NCI-H187 (cell line): Measurements from ENCODE around the gene KIF15.
"Not testable (repeated sequence)": the region's sequence is repeated elsewhere in the genome, so short reads cannot be mapped to it uniquely, and the experiment has no call there.

ENCODE experiments used
- DNase-seq, 2 experiments: peaks; one replicate each; lab custom pipeline; 2025; lab: John Stamatoyannopoulos, UW

KIF15 gene

GRCh38 chr3:44761424-44762169 is at the start of gene KIF15, which contains the start of gene KIAA1143:
KIF15 (plus strand) TSS chr3:44761794; CDS start chr3:44761866, 72 bp downstream.
KIAA1143 (minus strand) TSS chr3:44761619; CDS start chr3:44761602, 17 bp downstream.
- peak; percentile 84 to 85 for DNase-seq

- DNase-seq: peak in 1 of 2 experiments; percentile 8
Observed at GRCh38 chr3:44712455-44713075, 49.0 kb upstream of the KIF15 start, which contains the start of gene ZNF502. ZNF502 (plus strand) TSS chr3:44712660; CDS start chr3:44720262, 7,602 bp downstream.

DNA sequence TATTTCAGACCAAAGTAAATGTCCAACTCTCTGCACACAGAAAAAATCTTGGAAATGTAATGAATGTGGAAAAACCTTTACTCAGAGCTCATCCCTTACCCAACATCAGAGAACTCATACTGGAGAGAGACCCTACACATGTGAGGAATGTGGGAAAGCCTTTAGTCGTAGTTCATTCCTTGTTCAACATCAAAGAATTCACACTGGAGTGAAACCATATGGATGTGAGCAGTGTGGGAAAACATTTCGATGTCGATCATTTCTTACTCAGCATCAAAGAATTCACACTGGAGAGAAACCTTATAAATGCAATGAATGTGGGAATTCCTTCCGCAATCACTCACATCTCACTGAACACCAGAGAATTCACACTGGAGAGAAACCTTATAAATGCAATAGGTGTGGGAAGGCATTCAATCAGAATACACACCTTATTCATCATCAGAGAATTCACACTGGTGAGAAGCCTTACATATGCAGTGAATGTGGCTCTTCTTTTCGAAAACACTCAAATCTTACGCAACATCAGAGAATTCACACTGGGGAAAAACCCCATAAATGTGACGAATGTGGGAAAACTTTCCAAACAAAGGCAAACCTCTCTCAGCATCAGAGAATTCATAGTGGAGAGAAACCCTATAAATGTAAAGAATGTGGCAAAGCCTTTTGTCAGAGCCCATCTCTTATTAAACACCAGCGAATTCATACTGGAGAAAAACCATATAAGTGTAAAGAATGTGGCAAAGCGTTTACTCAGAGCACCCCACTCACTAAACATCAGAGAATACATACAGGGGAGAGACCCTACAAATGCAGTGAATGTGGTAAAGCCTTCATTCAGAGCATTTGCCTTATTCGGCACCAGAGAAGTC is 40.1 kb upstream of the KIF15 start:
- DNase-seq: no peak

DNA sequence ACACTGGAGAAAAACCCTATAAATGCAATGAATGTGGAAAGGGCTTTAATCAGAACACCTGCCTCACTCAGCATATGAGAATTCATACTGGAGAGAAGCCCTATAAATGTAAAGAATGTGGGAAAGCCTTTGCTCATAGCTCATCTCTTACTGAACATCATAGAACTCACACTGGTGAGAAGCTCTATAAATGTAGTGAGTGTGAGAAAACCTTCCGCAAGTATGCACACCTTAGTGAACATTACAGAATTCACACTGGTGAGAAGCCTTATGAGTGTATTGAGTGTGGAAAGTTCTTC is 39.5 kb upstream of the KIF15 start:
- DNase-seq: no peak

DNA sequence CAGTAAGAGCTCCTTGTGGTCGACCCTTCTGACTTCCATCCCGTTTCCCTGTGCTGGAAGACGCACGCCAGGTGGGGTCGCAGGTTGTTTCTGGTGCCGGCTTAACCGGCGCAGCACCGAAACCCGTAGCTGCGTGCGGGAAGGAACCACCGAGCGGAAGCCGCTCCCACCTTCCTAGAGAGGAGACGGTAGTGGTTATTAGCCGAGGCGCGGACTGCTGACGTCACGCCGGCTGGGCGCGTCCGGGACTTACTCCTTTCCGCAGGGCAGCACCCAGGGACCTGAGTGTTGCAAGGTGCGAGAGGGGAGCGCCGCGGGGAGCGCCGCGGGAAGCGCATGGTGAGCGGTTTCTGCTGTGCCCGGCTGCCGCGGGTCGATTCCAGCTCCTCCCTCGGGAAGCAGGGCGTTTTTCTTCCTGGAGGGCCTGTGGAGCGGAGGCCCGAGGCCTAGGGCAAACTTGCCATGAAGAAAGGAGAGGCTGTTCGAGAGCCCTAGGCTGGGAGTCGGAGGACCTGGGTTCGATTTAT is 32.1 kb upstream of the KIF15 start, which contains the start of gene ZNF501:
Gene ZNF501 (plus strand): TSS at position 252 of the 527 bp plus-strand sequence. CDS start 4,787 bp downstream, outside the sequence.
- DNase-seq: peak; percentile 67 to 75

DNA sequence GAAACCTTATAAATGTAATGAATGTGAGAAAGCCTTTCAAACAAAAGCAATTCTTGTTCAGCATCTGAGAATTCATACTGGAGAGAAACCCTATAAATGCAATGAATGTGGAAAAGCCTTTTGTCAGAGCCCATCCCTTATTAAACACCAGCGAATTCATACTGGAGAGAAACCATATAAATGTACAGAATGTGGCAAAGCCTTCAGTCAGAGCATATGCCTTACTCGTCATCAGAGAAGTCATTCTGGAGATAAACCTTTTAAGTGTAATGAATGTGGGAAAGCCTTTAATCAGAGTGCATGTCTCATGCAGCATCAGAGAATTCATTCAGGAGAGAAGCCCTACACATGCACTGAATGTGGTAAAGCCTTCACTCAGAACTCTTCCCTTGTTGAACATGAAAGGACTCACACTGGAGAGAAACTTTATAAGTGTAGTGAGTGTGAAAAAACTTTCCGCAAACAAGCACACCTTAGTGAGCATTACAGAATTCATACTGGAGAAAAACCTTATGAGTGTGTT is 26.9 kb upstream of the KIF15 start:
- no peak for DNase-seq

DNA sequence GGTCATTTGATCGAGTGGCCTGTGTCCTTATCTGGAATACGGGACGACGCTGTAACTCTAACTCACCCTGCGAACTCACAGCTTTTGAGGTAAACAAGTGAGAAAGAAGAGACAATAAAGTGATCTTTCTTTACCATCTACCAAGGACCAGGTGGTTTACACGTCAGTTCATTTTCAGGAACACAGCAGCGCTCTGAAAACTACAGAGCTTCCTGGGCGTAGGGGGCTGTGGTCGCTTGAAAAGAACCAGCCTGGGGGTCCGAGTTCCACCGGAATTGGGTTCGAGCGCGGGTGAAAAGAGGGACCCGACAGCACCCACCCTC is 532 bp upstream of the KIF15 start:
- no peak for DNase-seq

DNA sequence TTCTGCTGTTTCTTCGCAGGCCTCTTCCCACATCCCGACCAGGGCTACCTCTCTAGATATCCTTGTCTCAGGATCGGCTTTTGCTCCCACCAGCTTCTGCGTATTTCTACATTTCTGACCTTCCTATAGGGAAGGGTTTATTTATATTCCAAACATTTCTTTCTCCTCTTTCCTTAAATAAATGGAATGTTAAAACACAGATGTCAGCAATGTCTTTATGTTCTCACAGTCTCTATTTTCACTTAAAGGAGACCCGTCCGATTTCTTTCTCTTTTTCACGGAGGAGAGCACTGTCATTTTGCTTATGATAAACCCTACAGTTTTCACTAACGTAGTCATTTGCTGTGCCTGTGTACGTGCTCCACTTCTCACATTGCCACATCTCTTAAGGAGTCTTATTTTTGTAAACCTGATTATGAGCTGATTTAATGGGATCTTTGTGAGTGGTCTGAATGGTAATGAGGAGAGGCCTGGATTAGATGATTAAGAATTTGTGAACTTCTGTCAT is 630 bp downstream of the KIF15 start:
- no peak for DNase-seq

DNA sequence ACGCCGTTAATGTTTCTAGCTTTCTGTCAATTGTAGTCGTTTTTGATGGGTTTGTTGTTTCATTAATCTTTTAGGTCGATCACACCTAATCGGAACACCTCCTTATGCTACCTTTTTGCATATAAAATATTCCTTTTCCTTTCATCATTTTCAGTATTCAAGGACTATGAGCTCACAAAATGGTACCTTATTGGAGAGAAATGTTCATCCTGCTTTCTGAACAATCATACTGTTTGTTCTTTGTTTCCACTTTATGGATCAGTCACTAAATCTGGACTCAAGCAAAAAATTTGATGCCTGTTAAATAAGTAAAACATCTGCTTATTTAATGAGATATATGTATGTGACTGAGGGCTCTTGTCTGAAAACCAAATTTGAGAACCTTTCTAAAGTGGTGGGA is 1.1 kb downstream of the KIF15 start:
- no peak for DNase-seq

- no peak for DNase-seq
Observed at GRCh38 chr3:44764248-44764647, 2.7 kb downstream of the KIF15 start.

DNA sequence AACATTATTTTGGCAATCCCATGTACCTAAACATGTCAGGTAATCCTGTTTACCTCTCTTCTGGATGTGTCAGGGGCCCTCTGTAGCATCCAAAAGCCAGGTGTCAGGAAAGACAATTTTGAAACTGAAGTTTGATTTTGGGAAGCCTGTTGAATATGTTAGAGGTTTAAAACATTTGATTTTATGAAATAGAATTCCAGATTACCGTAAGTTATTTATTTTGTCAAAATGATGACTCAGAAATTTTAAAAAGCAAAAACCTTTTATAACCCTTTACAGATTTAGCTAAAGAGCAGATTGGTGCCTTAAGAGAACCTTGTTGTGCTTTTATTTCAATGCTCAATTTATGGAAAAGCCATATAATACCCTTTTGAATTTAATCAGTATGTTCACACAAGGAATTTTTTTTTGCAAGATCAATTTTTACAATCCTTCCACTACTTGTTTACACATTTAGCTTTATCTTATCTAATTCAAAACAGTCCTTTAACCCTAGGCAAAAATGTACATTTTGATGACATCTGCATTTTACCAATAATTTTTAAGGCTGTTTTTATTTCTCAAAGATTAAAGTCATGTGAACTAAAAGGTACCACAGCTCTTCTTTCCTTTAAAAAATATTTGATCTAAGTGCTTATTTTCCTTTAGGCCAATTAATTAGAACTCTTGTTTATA is 10.0 kb downstream of the KIF15 start:
- no peak for DNase-seq

DNA sequence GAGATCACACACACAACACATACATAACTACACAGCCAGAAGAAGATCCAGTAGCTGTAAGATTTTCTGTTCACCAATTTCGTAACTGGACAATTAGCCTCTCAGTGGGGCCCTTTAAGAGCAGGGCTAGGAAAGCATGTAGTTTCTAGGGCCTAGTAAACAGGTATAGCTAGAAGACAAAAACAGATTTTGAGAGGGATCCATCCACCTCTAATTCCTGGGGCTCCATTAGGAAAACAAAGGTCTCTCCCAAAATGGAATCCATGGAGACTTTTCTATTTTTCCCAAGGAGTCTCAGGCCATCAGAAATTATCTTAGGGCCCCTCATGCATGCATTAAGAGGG is 10.5 kb downstream of the KIF15 start:
- no peak for DNase-seq

DNA sequence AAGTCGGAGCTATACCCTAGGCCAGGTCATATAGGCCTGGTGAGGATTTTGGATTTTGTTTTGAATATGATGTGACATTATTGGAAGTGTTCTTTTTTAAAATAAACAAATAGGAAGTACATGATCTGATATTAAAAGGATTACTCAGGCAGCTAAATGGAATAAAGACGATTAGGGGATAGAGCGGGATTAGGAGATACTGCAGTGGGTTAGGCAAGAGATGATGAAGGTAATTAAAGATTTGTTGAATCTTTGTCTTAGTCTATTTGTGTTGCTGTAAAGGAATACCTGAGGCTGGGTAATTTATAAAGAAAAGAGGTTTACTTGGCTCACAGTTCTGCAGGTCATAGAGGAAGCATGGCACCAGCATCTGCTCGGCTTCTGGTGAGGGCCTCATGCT is 21.3 kb downstream of the KIF15 start:
- no peak for DNase-seq

DNA sequence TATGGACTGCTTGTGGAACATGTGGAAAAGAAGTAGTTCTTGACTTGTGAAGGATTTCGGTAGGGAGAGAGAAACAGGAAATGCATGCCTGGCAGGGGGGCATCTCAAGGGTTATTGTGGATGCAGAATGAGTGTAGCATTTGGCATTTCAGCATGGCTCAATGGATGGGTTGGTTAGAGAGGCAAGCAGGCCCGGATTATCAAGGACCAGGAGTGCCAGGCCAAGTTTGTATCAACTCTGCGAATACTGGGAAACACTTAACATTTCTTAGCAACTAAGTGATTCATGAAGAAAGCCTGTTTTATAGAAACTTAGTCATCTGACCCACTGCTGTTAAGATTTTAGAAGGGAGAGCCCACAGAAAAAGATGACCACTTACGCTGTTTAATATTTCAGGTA is 33.6 kb downstream of the KIF15 start:
- DNase-seq: no peak

- DNase-seq: no peak
Observed at GRCh38 chr3:44802011-44802410, 40.4 kb downstream of the KIF15 start.

DNA sequence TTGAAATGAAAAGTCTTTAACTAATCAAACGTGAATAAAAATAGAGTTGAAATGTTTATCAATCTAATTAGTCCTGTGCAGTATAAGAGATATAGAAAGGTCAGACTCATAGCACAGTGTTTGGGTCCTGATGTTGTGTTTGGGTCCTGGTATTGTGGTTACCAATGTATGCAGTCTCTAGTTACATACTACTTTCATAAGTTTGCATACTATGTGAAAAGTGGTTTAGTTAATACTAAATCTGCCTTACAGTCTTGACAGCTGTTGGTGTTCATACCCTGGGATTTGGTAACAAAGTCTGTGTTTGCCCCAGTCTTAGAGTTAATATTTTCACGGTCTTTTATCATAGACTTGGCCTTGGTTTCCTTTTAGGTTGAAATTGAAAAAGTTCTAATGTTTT is 41.7 kb downstream of the KIF15 start:
- DNase-seq: no peak

GRCh38 chr3:44805960-44806359 is 44.4 kb downstream of the KIF15 start:
- DNase-seq: no peak

DNA sequence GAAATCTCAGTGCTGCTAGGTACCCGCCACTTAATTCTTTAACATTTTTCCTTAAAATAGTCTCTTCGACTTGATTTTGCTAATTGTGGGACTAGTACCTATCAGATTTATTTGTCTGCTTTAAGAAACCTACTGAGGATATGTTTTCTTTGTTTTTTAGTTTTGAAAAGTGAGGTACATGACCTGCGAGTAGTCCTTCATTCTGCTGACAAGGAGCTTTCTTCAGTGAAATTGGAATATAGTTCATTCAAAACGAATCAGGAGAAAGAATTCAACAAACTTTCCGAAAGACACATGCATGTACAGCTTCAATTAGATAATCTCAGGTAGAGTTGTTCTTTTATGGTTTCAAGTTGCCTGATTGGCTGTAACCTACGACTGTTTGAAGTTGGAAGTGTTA is 53.2 kb downstream of the KIF15 start:
- DNase-seq: no peak

GRCh38 chr3:44816334-44816733 is 54.7 kb downstream of the KIF15 start:
- DNase-seq: not testable (repeated sequence)

- not testable (repeated sequence) for DNase-seq
Observed at GRCh38 chr3:44821206-44821605, 59.6 kb downstream of the KIF15 start.

DNA sequence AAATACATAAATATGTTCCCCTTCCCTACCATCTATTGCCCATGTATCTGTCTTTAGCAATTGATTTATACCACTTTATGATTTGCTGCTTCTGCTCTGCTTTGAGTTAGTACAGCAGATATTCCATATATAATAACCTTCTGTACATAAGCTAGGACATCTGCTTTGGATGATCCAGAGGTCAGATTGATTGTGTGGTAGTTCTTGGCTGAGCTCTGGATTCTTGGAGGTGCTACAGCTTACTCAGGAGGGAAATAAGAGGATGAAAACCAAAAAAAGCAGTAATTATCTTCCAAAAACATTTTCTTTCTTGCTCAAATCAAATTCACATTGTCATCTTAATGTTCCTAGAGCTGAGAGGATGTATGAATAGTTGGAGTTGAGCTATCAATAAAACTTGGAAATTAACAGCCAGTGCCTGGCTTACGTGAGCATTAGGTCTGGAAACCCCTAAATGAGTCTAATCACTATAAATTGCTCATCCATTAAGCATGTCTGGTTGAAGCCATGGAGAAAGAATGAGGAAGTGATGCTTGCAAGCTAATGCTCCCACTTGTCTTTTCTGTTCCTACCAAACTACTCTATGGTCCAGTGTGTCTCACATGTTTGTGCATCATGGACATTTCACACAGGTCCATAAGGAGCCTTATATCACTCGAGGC is 63.8 kb downstream of the KIF15 start:
- no peak for DNase-seq
